Uterus (tissue), 2 donors: ENCODE data around the gene SSC4D.

Source experiments
- POLR2A ChIP-seq, 2 donors: fragments of 450-650 bp; IDR thresholded peaks; one replicate each; pipeline ENCODE4 v1.6.1; 2016; ENCODE audit warnings: antibody characterized with exemption in 2 of 2, mild to moderate bottlenecking in 1 of 2, moderate library complexity in 1 of 2
- TF ChIP-seq, protein P1 (sequence below), 4 experiments: fragments of 200-600 bp in 2 of 4; fragments of 450-650 bp in 2 of 4; sonication (generic) in 2 of 4; IDR thresholded peaks; one replicate each; pipeline ENCODE4 v1.5.1; 2016 to 2019; ENCODE audit warnings: antibody characterized with exemption in 4 of 4, mild to moderate bottlenecking in 2 of 4, moderate library complexity in 1 of 4

- TF ChIP-seq, protein P1, sequence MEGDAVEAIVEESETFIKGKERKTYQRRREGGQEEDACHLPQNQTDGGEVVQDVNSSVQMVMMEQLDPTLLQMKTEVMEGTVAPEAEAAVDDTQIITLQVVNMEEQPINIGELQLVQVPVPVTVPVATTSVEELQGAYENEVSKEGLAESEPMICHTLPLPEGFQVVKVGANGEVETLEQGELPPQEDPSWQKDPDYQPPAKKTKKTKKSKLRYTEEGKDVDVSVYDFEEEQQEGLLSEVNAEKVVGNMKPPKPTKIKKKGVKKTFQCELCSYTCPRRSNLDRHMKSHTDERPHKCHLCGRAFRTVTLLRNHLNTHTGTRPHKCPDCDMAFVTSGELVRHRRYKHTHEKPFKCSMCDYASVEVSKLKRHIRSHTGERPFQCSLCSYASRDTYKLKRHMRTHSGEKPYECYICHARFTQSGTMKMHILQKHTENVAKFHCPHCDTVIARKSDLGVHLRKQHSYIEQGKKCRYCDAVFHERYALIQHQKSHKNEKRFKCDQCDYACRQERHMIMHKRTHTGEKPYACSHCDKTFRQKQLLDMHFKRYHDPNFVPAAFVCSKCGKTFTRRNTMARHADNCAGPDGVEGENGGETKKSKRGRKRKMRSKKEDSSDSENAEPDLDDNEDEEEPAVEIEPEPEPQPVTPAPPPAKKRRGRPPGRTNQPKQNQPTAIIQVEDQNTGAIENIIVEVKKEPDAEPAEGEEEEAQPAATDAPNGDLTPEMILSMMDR (IDR thresholded peaks at IDR 0.05) = no peak
- no peak for TF ChIP-seq POLR2A (IDR thresholded peaks at IDR 0.05)
These were observed 67.3 kb downstream of the SSC4D start for GRCh38 chr7:76342222-76342621.
